Spinal cord (tissue), 10 donors: ENCODE data around the gene FASN. TPM values are rescaled to one million over a fixed set of nuclear protein-coding genes. Genes with fewer than 3 reads are reported as not detected.

Experiments
- DNase-seq, 6 donors: peaks; one replicate each; pipeline versions ENCODE4 v3.0.0 to v3.0.0-alpha.2; 2013 to 2015; ENCODE audit warnings: low spot score in 6 of 6, low read depth in 4 of 6
- H3K27ac ChIP-seq: one replicate; pipeline ENCODE4 v1.5.1; 2013; ENCODE audit warnings: low read depth, low read length, control low read depth
- H3K27me3 ChIP-seq: one replicate; pipeline ENCODE4 v1.6.1; 2013; ENCODE audit warnings: low read length; ENCODE audit not compliant: control insufficient read depth, insufficient read depth
- H3K36me3 ChIP-seq: one replicate; pipeline ENCODE4 v1.6.1; 2013; ENCODE audit warnings: low read length; ENCODE audit not compliant: control insufficient read depth, insufficient read depth
- H3K4me1 ChIP-seq: one replicate; pipeline ENCODE4 v1.6.1; 2013; ENCODE audit warnings: low read length; ENCODE audit not compliant: control insufficient read depth, insufficient read depth
- H3K4me3 ChIP-seq: one replicate; pipeline ENCODE4 v1.5.1; 2013; ENCODE audit warnings: low read depth, low read length, control low read depth
- H3K9me3 ChIP-seq: one replicate; pipeline ENCODE4 v1.6.1; 2013; ENCODE audit warnings: low read length; ENCODE audit not compliant: control insufficient read depth, insufficient read depth
- WGBS: methylation state at CpG from one replicate; pipeline ENCODE4 v1.1.5; 2013; ENCODE audit warnings: missing lambda C conversion rate; ENCODE audit not compliant: insufficient coverage; 5-methylcytosine and 5-hydroxymethylcytosine counted together
- polyA plus RNA-seq, 2 donors: library from polyadenylated mRNA; unstranded; fragments of 120-200 nt; gene quantifications; one replicate each; pipeline ENCODE4 v1.2.1, GENCODE V29; 2013; ENCODE audit not compliant: insufficient read length in 2 of 2
- total RNA-seq, 2 donors: library from RNA; depleted of rRNA in 1 of 2; stranded (reverse); fragments of 120-200 nt in 1 of 2; fragments of >200 nt in 1 of 2; gene quantifications; one replicate each; pipeline versions ENCODE4 v1.2.3 to v1.2.4, GENCODE V29; 2013 to 2014
- donor health status: healthy.

FASN gene
- total and polyA plus RNA-seq, 4 donors, result 57.7 to 184 (median 110) TPM

DNA sequence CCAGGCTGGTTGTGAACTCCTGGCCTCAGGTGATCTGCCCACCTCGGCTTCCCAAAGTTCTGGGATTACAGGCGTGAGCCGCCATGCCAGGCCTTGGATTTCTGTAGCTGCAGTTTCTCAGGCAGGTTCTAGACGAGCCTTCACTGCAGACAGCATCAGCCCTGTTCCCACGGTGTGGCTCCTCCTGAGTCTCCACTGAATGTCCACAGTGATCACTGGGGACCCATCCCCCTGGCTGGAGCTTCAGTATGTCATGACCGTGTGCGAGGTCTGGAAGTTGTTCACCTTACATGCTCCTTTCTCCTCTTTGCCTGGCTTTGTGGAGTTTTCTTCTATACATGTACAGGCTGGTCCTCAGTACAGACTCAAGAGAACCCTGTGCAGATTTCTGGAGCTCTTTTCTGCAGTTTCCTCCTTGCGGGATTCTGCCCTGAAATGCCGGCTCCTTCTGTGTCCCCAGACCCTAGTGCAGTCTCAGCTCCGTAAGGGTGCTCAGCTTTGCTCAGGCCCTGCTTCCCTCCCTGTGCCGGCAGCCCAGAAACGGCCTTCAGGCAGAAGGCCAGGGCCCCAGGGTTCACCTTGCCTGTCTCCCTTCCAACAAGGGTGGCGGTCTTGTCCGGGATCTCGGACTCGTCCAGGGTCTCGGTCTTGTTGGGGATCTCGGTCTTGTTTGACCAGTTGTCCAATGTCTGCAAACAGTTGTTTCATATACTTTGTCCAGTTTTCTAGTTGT lies 14.3 kb upstream of the FASN start:
- no peak for DNase-seq
- Histone ChIP-seq H3K36me3 (peaks cover 63% of the 10 kb centered on the region), H3K27ac (no peak overlapping the region), H3K4me1 (peaks cover 9% of the 10 kb centered on the region), H3K4me3 (no peak overlapping the region), H3K9me3 (no peaks in the 10 kb centered on the region), H3K27me3 (no peaks in the 10 kb centered on the region)
- 95% methylated on average over 18 of the region's 18 CpGs for WGBS

DNA sequence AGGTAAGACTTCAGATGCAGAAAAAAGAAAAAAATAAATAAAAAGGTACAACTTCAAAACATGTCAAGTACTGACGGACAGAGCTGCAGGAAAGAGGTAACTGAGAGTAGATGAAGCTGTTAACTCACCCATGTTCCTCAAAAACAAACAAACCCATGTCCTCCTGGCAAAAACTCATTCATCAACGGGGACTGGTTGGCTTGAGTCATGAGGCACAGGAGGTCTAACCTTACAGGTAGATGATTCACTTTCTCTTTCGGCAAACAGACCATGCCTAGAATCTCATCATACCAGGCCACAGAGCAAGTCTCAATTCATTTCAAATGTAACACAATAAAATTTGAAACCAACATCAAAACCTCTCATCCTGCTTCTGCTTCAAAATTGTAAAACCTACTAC lies 12.3 kb upstream of the FASN start:
- no peak overlapping the region for H3K4me3 ChIP-seq
- H3K4me1 ChIP-seq, result peaks cover 30% of the 10 kb centered on the region
- H3K27me3 ChIP-seq, result no peaks in the 10 kb centered on the region
- H3K27ac ChIP-seq, result no peak overlapping the region
- peaks cover 77% of the 10 kb centered on the region for H3K36me3 ChIP-seq
- no peak for DNase-seq
- no peaks in the 10 kb centered on the region for H3K9me3 ChIP-seq
- WGBS, result 92% methylated on average over 2 of the region's 3 CpGs

DNA sequence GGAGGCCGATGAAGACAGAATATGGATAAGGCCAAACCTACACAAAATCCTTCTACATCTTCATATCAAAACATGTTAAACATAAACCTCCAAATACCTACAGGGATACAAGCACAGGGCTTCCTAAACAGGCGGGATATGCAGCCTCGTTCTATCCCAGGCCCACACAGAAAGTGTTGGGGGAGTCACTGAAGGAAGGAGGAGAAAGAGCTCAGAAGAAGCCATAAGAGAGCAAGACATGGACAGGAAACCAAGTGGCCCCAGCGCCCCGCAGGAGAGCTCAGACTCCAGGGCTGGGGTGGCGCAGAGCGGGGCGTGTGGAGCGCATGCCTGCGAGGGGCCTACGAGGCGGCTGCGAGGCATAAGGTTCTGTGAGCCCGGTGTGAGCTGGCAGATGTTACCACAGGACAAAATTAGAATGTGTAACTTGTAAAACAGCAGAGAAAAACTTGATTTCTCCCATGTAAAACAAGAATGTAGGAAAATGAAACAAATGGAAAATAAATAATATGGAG lies 11.0 kb upstream of the FASN start:
- 92% methylated on average over 11 of the region's 14 CpGs for WGBS
- H3K36me3 ChIP-seq, result peaks cover 74% of the 10 kb centered on the region
- no peaks in the 10 kb centered on the region for H3K9me3 ChIP-seq
- no peak for DNase-seq
- H3K4me3 ChIP-seq, result no peak overlapping the region
- H3K4me1 ChIP-seq, result peaks cover 40% of the 10 kb centered on the region
- no peaks in the 10 kb centered on the region for H3K27me3 ChIP-seq
- no peak overlapping the region for H3K27ac ChIP-seq

DNA sequence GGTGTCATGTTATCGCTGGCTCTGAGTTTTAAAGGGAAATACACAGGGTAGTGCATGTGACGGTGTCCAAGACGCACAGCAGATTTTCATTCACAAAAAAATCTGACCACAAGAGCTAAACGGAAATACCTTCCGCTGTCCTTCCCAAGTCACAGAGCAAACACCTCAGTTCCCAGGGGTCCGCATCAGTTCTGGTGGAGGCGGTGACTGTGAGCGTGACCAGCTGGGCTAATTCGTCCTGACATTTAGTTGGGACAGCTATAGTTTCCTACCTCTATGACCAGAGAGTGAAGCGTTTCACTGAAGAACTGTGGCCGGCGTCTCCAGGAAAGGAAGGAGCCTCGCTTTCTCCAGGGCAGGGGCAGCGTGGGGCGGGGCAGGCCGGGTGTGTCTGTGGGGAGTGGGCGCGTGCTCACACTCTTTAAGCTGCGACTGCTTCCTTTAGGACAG lies 10.5 kb upstream of the FASN start:
- Histone ChIP-seq H3K27me3 (no peaks in the 10 kb centered on the region), H3K4me1 (peaks cover 45% of the 10 kb centered on the region), H3K9me3 (no peaks in the 10 kb centered on the region), H3K4me3 (no peak overlapping the region), H3K36me3 (peaks cover 74% of the 10 kb centered on the region), H3K27ac (peak overlapping the region; percentile 25)
- WGBS, result 75% methylated on average over 8 of the region's 19 CpGs
- no peak for DNase-seq

DNA sequence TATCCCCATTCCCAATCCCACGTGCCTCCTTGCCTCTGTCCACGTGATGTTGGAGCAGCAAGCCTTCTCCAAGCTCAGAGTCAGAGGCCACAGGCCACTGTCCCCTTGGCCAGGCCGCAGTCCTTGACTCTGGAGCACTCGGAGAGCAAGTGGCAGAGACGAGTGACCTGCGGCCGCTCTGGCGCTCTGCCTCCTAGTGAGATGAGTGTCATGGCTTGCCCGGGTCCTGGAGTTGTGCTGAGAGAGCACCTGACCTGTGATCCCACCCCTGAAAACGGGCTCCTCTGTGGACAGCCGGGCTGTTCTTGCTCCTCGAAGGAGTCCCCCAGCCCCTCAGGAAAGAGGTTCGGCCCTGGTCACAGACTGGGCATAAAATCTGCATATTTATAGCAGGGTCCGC lies 10.0 kb upstream of the FASN start:
- H3K4me3 ChIP-seq, result no peak overlapping the region
- peaks cover 50% of the 10 kb centered on the region for H3K4me1 ChIP-seq
- H3K36me3 ChIP-seq, result peaks cover 70% of the 10 kb centered on the region
- H3K27ac ChIP-seq, result peak overlapping the region; percentile 25
- no peaks in the 10 kb centered on the region for H3K9me3 ChIP-seq
- no peak for DNase-seq
- H3K27me3 ChIP-seq, result no peaks in the 10 kb centered on the region
- 67% methylated on average over 14 of the region's 14 CpGs for WGBS

DNA sequence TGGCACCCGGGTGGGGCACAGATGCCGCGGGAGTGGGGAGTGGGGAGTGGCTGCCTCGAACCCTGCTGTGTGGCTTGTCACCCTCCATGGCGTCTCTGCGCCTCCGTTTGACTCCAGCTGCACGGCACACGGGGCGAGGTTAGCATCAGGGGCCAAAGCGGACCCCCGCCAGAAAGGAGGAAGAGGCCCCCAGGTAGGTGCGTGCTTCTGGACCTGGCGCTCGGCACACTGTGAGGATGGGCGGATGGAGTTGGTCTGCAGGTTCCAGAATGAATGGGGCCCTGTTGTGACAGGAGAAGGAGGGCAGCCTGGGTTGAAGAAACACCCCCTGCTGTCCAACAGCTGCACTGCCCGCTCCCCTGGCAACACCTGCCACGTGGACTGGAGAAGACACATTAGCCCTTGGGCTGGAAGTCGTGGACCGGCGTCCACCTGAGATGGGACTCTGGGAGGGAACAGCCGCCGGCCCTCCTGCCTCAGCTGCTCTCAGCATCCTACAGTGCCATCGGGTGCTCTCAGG lies 9.4 kb upstream of the FASN start:
- Histone ChIP-seq H3K4me3 (no peak overlapping the region), H3K4me1 (peaks cover 55% of the 10 kb centered on the region), H3K27ac (no peak overlapping the region), H3K9me3 (no peaks in the 10 kb centered on the region), H3K36me3 (peaks cover 67% of the 10 kb centered on the region), H3K27me3 (no peaks in the 10 kb centered on the region)
- DNase-seq, result no peak
- WGBS, result 80% methylated on average over 24 of the region's 24 CpGs

DNA sequence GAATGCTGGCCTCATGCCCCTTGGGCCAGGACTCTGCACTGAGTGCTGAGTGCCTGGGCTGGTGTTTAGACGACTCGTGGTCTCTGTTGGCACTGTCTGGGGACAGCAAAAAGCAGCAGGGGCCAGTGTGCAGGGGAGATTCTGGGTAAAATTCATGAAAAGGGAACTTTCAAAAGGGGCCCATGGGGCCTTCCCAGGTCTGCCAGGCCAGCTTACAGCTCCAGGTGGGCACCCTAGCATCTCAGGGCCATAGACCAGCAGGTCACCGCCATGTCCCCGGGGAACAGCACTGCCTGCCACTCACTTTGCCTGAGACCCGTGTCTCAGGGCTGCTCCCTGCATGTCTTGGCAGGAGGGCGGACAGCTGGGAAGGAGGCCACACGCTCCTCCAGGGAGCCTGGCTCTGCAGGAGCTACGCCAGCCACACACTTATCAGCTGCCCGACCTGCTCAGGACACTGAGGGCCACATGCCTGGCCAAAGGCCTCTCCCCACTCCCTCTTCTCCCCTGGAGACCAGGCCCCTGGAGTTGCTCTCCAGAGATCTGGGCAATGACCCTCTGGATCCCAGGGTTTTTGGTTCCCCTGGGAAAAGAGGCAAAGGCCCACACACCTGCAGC lies 8.8 kb upstream of the FASN start:
- Histone ChIP-seq H3K27me3 (no peaks in the 10 kb centered on the region), H3K36me3 (peaks cover 66% of the 10 kb centered on the region), H3K9me3 (no peaks in the 10 kb centered on the region), H3K4me3 (no peak overlapping the region), H3K4me1 (peaks cover 60% of the 10 kb centered on the region), H3K27ac (peak overlapping the region; percentile 40)
- no peak for DNase-seq
- 66% methylated on average over 8 of the region's 9 CpGs for WGBS

DNA sequence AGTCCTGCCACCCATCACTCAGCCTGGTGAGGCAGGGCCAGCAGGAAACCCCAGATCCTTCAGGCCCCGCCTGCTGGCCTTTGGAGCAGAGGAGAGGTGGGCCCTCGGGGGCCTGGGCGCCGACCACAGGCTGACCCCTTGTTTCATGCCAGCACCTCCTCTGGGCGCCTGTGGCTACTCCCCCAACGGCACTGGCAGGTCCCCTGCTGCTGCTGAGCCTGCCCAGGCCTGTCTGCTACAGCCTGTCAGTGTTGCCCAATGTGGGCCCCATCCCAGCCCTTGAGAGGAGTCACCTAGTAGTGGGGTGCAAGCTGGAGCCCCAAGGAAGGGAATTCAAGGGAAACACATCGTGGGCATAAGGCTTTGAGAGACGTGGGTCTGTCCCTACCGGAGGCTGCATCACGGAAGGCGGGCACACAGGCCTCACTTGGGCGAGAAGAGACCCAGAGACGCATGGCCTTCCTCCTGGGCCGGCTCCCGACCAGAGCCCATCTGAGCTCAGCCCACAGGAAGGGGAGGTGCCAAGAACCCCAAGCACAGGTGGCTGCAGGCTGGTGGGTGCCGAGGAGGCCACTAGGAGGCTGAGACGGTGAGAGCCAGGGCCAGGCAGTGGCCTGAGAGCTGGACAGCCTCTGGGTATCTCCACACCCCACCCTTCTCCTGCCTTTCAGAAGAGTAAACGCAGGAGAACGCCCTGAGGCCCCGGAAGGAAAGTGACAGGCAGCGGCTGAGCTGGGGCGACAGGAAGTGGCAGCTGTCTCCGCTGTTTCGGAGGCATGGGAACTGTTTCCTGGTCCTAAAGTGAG lies 8.0 kb upstream of the FASN start:
- H3K4me3 ChIP-seq, result no peak overlapping the region
- WGBS, result 51% methylated on average over 24 of the region's 24 CpGs
- DNase-seq, result no peak

DNA sequence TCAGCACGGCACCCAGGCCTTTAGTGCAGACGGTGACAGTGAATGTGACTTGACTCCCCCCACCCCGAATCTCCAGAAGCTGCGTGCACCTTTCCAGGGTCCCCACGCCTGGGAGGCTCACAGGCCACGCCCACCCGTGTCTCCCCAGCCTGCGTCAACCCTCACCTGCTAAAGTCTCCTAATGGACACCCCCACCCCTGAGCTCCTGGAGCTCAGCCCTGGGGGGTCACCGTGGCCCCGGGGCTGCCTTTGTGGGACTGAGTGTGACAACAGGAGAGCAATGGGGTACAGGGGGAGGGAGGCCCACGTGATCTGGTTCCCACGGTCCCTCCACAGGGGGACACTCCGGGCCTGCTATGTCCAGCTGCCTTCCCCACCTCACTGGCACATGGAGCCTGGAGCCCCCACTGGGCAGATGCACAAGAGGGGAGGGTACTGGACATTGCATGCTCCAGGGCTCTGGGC lies 7.4 kb upstream of the FASN start:
- no peak overlapping the region for H3K4me3 ChIP-seq
- H3K27me3 ChIP-seq, result no peaks in the 10 kb centered on the region
- no peak for DNase-seq
- 84% methylated on average over 12 of the region's 13 CpGs for WGBS
- H3K9me3 ChIP-seq, result no peaks in the 10 kb centered on the region
- H3K27ac ChIP-seq, result no peak overlapping the region
- peaks cover 71% of the 10 kb centered on the region for H3K4me1 ChIP-seq
- peaks cover 73% of the 10 kb centered on the region for H3K36me3 ChIP-seq

More for the DNA sequence above, 8.0 kb upstream of the FASN start:
- H3K36me3 ChIP-seq, result peaks cover 67% of the 10 kb centered on the region
- H3K9me3 ChIP-seq, result no peaks in the 10 kb centered on the region
- H3K27me3 ChIP-seq, result no peaks in the 10 kb centered on the region
- H3K27ac ChIP-seq, result peak overlapping the region; percentile 40
- peaks cover 66% of the 10 kb centered on the region for H3K4me1 ChIP-seq
